ENCODE measurements around the gene ZBTB6. TPM values are rescaled to one million over a fixed set of nuclear protein-coding genes. Genes with fewer than 3 reads are reported as not detected.

Gene ZBTB6
- total and polyA plus RNA-seq, 2 of the 13 experiments (the other 11 are each of a cell fraction or from before 2014, with no cell fraction given), result 3.7 to 7.1 TPM

- TF ChIP-seq ZUFSP (CRISPR knock-in tag; IDR thresholded peaks at IDR 0.05; ENCODE audit: borderline replicate concordance), result no peak
- no peak for TF ChIP-seq RBAK (CRISPR knock-in tag; IDR thresholded peaks at IDR 0.05)
- no peak for TF ChIP-seq REL (CRISPR knock-in tag; conservative IDR thresholded peaks at IDR 0.05)
- TF ChIP-seq ZFYVE20 (CRISPR knock-in tag; IDR thresholded peaks at IDR 0.05; ENCODE audit: borderline replicate concordance, low read depth), result no peak
- TF ChIP-seq ZSCAN29 (CRISPR knock-in tag; conservative IDR thresholded peaks at IDR 0.05), result no peak
- peak; percentile 57; the same call in 1 of the 2 replicates for TF ChIP-seq IRF2 (CRISPR knock-in tag; IDR thresholded peaks at IDR 0.05)
- TF ChIP-seq ZNF180 (CRISPR knock-in tag; IDR thresholded peaks at IDR 0.05; ENCODE audit: borderline replicate concordance, low read depth), result no peak
- no peak for TF ChIP-seq SNAI1 (CRISPR knock-in tag; IDR thresholded peaks at IDR 0.05; ENCODE audit: borderline replicate concordance)
- no peak for TF ChIP-seq HOXA5 (CRISPR knock-in tag; IDR thresholded peaks at IDR 0.05)
- TF ChIP-seq KDM2A (CRISPR knock-in tag; IDR thresholded peaks at IDR 0.05; ENCODE audit: borderline replicate concordance, low read depth), result peak; percentile 55; the same call in 1 of the 2 replicates
- peak; percentile 71; the same call in 1 of the 2 replicates for TF ChIP-seq HMGXB3 (CRISPR knock-in tag; IDR thresholded peaks at IDR 0.05; ENCODE audit: borderline replicate concordance)
- TF ChIP-seq SNAPC4 (CRISPR knock-in tag; IDR thresholded peaks at IDR 0.05), result no peak
- TF ChIP-seq MATR3 (CRISPR knock-in tag; IDR thresholded peaks at IDR 0.05), result no peak
- TF ChIP-seq FOXO1 (CRISPR knock-in tag; IDR thresholded peaks at IDR 0.05), result no peak
- no peak for TF ChIP-seq ZSCAN30 (CRISPR knock-in tag; IDR thresholded peaks at IDR 0.05)
- TF ChIP-seq TFDP2 (CRISPR knock-in tag; IDR thresholded peaks at IDR 0.05), result peak; percentile 71; the same call in 1 of the 2 replicates
Observed at GRCh38 chr9:122904823-122905710, 8.1 kb downstream of the ZBTB6 start, which contains the start of gene RC3H2 (continued).

Measured in HepG2 (cell line).